Measurements from ENCODE around the gene TEDC2. TPM values are rescaled to one million over a fixed set of nuclear protein-coding genes. Genes with fewer than 3 reads are reported as not detected.
A peak's percentile ranks its signal among the peaks of the same experiment; 100 is the strongest.

The TEDC2 gene
- total and polyA plus RNA-seq, 2 experiments from 2014 or later, result 27.3 to 34.4 TPM

- no peak for TF ChIP-seq CTCF (IDR thresholded peaks at IDR 0.05; ENCODE audit: low read depth, low read length)
- peaks cover 15% of the 10 kb centered on the region for H3K27me3 ChIP-seq
These were observed 12.6 kb downstream of the TEDC2 start for GRCh38 chr16:2472488-2472864.

GRCh38 chr16:2472885-2473445 is 13.1 kb downstream of the TEDC2 start:
- H3K27me3 ChIP-seq, result peaks cover 15% of the 10 kb centered on the region
- peaks cover 41% of the 10 kb centered on the region for H3K4me1 ChIP-seq (ENCODE audit: low read depth)
- H3K27ac ChIP-seq, result no peak overlapping the region
- no peak for TF ChIP-seq CTCF (IDR thresholded peaks at IDR 0.05; ENCODE audit: low read depth, low read length)
- no peaks in the 10 kb centered on the region for H3K9me3 ChIP-seq (ENCODE audit: low read depth)
- DNase-seq (ENCODE audit: low read depth in 1 of 2, low spot score in 1 of 2), result no peak
- H3K4me3 ChIP-seq, result no peak overlapping the region
- H3K36me3 ChIP-seq, result no peaks in the 10 kb centered on the region

More at GRCh38 chr16:2472488-2472864, 12.6 kb downstream of the TEDC2 start:
- no peak overlapping the region for H3K27ac ChIP-seq
- H3K36me3 ChIP-seq, result no peaks in the 10 kb centered on the region
- DNase-seq (ENCODE audit: low read depth in 1 of 2, low spot score in 1 of 2), result no peak
- H3K4me3 ChIP-seq, result no peak overlapping the region
- H3K9me3 ChIP-seq (ENCODE audit: low read depth), result no peaks in the 10 kb centered on the region
- H3K4me1 ChIP-seq (ENCODE audit: low read depth), result peaks cover 41% of the 10 kb centered on the region

- peaks cover 15% of the 10 kb centered on the region for H3K27me3 ChIP-seq
- H3K36me3 ChIP-seq, result no peaks in the 10 kb centered on the region
- H3K27ac ChIP-seq, result no peak overlapping the region
- no peaks in the 10 kb centered on the region for H3K9me3 ChIP-seq (ENCODE audit: low read depth)
- no peak for DNase-seq (ENCODE audit: low read depth in 1 of 2, low spot score in 1 of 2)
- peak overlapping the region; percentile 99 for H3K4me3 ChIP-seq
- peaks cover 35% of the 10 kb centered on the region for H3K4me1 ChIP-seq (ENCODE audit: low read depth)
- no peak for TF ChIP-seq CTCF (IDR thresholded peaks at IDR 0.05; ENCODE audit: low read depth, low read length)
These were observed 13.6 kb downstream of the TEDC2 start for GRCh38 chr16:2473446-2473926.

GRCh38 chr16:2473999-2474876 is 14.3 kb downstream of the TEDC2 start:
- Histone ChIP-seq H3K27me3 (peaks cover 15% of the 10 kb centered on the region), H3K4me3 (peak overlapping the region; percentile 99), H3K27ac (peak overlapping the region; percentile 81), H3K4me1 (ENCODE audit: low read depth) (peaks cover 28% of the 10 kb centered on the region), H3K9me3 (ENCODE audit: low read depth) (no peaks in the 10 kb centered on the region), H3K36me3 (no peaks in the 10 kb centered on the region)
- DNase-seq (ENCODE audit: low read depth in 1 of 2, low spot score in 1 of 2), result peak; percentile 39 to 74
- peak; percentile 8 for TF ChIP-seq CTCF (IDR thresholded peaks at IDR 0.05; ENCODE audit: low read depth, low read length)

- H3K4me1 ChIP-seq (ENCODE audit: low read depth), result peaks cover 22% of the 10 kb centered on the region
- TF ChIP-seq CTCF (IDR thresholded peaks at IDR 0.05; ENCODE audit: low read depth, low read length), result no peak
- peak within 1 kb of the TSS; percentile 81 for H3K27ac ChIP-seq
- H3K36me3 ChIP-seq, result no peaks in the 10 kb centered on the region
- peak within 1 kb of the TSS; percentile 99 for H3K4me3 ChIP-seq
- peaks cover 15% of the 10 kb centered on the region for H3K27me3 ChIP-seq
- peak; percentile 86 to 93 for DNase-seq (ENCODE audit: low read depth in 1 of 2, low spot score in 1 of 2)
- no peaks in the 10 kb centered on the region for H3K9me3 ChIP-seq (ENCODE audit: low read depth)
These were observed 15.0 kb downstream of the TEDC2 start, which contains the start of gene TBC1D24 for GRCh38 chr16:2474877-2475412. Gene TBC1D24 (plus strand): TSS chr16:2475127. CDS start chr16:2496149, 21,022 bp downstream.

Measured in cardiac muscle cell (in vitro differentiated cells and primary cell).